ENCODE data around the gene MAP2K2.
A peak's percentile ranks its signal among the peaks of the same experiment; 100 is the strongest.

Gene MAP2K2

GRCh38 chr19:4066176-4066606, 57.7 kb downstream of the MAP2K2 start (continued):
- TF ChIP-seq ZNF70 (CRISPR knock-in tag; IDR thresholded peaks at IDR 0.05) (no peak), ZC3H10 (CRISPR knock-in tag; IDR thresholded peaks at IDR 0.05) (no peak), SNAI2 (CRISPR knock-in tag; IDR thresholded peaks at IDR 0.05) (no peak), ZNF8 (CRISPR knock-in tag; IDR thresholded peaks at IDR 0.05) (no peak), POU6F1 (CRISPR knock-in tag; IDR thresholded peaks at IDR 0.05; ENCODE audit: borderline replicate concordance, low read depth) (no peak), PPARA (CRISPR knock-in tag; IDR thresholded peaks at IDR 0.05; ENCODE audit: borderline replicate concordance) (no peak), CSDC2 (CRISPR knock-in tag; IDR thresholded peaks at IDR 0.05) (no peak)

- TF ChIP-seq ZC3H10 (CRISPR knock-in tag; IDR thresholded peaks at IDR 0.05) (no peak), ESRRG (CRISPR knock-in tag; IDR thresholded peaks at IDR 0.05) (no peak), RARB (CRISPR knock-in tag; IDR thresholded peaks at IDR 0.05) (no peak), ZNF565 (CRISPR knock-in tag; conservative IDR thresholded peaks at IDR 0.05; ENCODE audit: low read depth) (no peak), ARNTL (CRISPR knock-in tag; IDR thresholded peaks at IDR 0.05; ENCODE audit: borderline replicate concordance, low read depth) (no peak), ZFP3 (CRISPR knock-in tag; IDR thresholded peaks at IDR 0.05) (no peak), OSR1 (CRISPR knock-in tag; IDR thresholded peaks at IDR 0.05) (no peak), PATZ1 (CRISPR knock-in tag; IDR thresholded peaks at IDR 0.05; ENCODE audit: borderline replicate concordance) (no peak), SNAI2 (CRISPR knock-in tag; IDR thresholded peaks at IDR 0.05) (no peak), ZNF70 (CRISPR knock-in tag; IDR thresholded peaks at IDR 0.05) (no peak), CREB5 (CRISPR knock-in tag; IDR thresholded peaks at IDR 0.05; ENCODE audit: low read depth) (no peak), CSDC2 (CRISPR knock-in tag; IDR thresholded peaks at IDR 0.05) (no peak), ZFP30 (CRISPR knock-in tag; IDR thresholded peaks at IDR 0.05) (no peak), BACH2 (CRISPR knock-in tag; IDR thresholded peaks at IDR 0.05; ENCODE audit: borderline replicate concordance) (no peak)
- peak; percentile 84 for ATAC-seq
These were observed 58.3 kb downstream of the MAP2K2 start for GRCh38 chr19:4065430-4066175.

GRCh38 chr19:4064496-4065260, 59.2 kb downstream of the MAP2K2 start:
- peak; percentile 4; the same call in 2 of the 3 replicates for ATAC-seq
- TF ChIP-seq PATZ1 (CRISPR knock-in tag; IDR thresholded peaks at IDR 0.05; ENCODE audit: borderline replicate concordance) (peak; percentile 70; the same call in 1 of the 2 replicates), CSRNP3 (CRISPR knock-in tag; IDR thresholded peaks at IDR 0.05) (no peak)

- peak; percentile 5 for ATAC-seq
- no peak for TF ChIP-seq PATZ1 (CRISPR knock-in tag; IDR thresholded peaks at IDR 0.05; ENCODE audit: borderline replicate concordance)
These were observed 59.8 kb downstream of the MAP2K2 start for GRCh38 chr19:4064149-4064495.
